ENCODE measurements around the gene AFF1.

The AFF1 gene

DNA sequence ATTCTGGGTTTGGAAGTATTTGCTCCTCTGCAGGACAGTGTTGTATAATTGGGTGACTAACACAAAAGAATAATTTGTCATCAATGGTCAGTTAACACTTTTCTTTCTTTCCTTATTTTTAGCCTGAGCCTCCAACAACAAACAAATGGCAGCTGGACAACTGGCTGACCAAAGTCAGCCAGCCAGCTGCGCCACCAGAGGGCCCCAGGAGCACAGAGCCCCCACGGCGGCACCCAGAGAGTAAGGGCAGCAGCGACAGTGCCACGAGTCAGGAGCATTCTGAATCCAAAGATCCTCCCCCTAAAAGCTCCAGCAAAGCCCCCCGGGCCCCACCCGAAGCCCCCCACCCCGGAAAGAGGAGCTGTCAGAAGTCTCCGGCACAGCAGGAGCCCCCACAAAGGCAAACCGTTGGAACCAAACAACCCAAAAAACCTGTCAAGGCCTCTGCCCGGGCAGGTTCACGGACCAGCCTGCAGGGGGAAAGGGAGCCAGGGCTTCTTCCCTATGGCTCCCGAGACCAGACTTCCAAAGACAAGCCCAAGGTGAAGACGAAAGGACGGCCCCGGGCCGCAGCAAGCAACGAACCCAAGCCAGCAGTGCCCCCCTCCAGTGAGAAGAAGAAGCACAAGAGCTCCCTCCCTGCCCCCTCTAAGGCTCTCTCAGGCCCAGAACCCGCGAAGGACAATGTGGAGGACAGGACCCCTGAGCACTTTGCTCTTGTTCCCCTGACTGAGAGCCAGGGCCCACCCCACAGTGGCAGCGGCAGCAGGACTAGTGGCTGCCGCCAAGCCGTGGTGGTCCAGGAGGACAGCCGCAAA is 179.6 kb downstream of the AFF1 start:
- DNase-seq (ENCODE audit: low read depth): no peak
- no peak overlapping the region for H3K4me3 ChIP-seq (ENCODE audit: low read depth, low read length)
- TF ChIP-seq, protein P1, sequence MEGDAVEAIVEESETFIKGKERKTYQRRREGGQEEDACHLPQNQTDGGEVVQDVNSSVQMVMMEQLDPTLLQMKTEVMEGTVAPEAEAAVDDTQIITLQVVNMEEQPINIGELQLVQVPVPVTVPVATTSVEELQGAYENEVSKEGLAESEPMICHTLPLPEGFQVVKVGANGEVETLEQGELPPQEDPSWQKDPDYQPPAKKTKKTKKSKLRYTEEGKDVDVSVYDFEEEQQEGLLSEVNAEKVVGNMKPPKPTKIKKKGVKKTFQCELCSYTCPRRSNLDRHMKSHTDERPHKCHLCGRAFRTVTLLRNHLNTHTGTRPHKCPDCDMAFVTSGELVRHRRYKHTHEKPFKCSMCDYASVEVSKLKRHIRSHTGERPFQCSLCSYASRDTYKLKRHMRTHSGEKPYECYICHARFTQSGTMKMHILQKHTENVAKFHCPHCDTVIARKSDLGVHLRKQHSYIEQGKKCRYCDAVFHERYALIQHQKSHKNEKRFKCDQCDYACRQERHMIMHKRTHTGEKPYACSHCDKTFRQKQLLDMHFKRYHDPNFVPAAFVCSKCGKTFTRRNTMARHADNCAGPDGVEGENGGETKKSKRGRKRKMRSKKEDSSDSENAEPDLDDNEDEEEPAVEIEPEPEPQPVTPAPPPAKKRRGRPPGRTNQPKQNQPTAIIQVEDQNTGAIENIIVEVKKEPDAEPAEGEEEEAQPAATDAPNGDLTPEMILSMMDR (conservative IDR thresholded peaks at IDR 0.05; ENCODE audit: low read depth, low read length): peak; percentile 14

DNA sequence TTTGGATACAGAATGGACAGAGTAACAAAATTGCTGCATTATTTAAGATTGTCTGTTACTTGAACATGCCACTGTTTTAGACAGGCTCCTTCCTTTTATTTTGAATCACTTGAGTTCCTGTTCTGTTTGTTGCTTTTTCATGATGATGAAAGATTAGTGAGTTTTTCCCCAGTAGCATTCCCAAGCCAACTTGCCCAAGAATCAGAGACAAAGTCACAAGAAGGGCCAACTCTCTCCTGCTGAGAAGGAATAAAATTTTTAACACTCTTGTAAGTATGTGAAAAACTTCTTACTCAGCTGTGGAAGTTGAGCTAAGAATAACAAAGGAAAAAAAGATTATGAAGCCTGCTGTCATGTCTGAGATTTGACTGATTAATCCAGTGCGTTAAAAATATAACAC is 181.4 kb downstream of the AFF1 start:
- no peak overlapping the region for H3K4me3 ChIP-seq (ENCODE audit: low read depth, low read length)
- TF ChIP-seq, protein P1 (conservative IDR thresholded peaks at IDR 0.05; ENCODE audit: low read depth, low read length): no peak
- DNase-seq (ENCODE audit: low read depth): peak; percentile 74

DNA sequence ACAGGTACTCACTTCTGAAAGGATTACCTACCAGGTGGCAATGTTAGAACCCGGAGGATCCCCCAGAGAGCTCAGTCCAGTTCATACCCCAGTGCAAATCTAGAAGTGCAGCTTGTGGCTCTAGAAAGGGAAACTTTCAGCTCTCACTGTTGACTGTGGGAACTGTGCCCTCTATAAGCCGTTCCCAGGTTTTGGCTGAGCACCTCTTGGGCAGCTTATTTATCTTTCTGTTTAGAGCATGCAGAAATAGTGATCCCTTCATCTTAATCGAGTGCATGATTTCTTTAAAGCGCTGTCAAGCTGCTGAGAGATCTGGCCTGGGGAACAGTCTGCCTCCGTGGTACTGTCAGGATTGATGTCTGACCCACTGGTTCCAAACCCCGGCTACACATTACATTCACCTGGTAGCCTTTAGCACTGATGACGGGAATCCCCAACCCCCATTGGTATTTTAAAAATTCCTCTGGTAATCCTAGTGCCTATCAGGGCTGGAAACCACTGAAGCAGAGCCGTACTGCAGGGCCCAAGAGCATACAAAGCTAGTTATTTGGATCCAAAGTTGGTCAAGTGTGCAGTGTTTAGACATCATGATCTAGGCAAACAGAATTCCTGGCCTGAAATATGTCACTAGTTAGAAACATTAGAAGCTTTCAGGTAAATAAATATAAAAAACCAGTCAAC is 182.4 kb downstream of the AFF1 start:
- TF ChIP-seq, protein P1 (conservative IDR thresholded peaks at IDR 0.05; ENCODE audit: low read depth, low read length): no peak
- DNase-seq (ENCODE audit: low read depth): no peak
- no peak overlapping the region for H3K4me3 ChIP-seq (ENCODE audit: low read depth, low read length)

DNA sequence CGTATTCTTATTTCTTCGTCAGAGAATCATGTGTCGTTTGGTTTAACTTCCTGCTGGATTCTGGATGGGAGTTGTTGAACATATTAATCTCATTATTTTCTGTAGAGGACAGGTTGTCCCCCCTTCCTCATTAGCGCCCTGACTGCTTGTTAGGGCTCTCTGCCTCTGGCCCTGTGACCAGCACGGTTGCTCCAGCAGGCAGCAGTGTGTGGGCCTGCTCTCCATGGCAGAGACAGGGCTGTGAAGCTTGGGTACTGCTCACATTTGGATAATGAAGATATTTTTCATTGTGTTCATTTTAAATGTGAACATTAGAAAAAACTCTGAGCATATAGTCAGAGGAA is 182.9 kb downstream of the AFF1 start:
- no peak for DNase-seq (ENCODE audit: low read depth)
- TF ChIP-seq, protein P1 (conservative IDR thresholded peaks at IDR 0.05; ENCODE audit: low read depth, low read length): no peak
- no peak overlapping the region for H3K4me3 ChIP-seq (ENCODE audit: low read depth, low read length)

DNA sequence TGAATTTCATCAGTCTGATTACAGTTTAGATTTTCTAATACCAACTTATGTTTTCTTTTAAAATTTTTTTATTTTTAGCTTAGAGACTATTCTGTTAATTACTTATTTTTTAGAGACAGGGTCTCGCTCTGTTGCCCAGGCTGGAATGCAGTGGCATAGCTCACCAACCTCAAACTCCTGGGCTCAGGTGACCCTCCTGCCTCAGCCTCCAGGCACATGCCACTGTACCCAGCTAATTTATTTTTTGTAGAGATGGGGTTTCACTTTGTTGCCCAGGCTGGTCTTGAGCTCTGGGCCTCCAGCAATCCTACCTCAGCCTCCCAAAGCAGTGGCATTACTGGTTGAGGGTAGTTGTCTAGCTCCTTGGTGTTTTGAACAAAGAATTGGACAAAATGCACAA is 183.6 kb downstream of the AFF1 start:
- TF ChIP-seq, protein P1 (conservative IDR thresholded peaks at IDR 0.05; ENCODE audit: low read depth, low read length): no peak
- DNase-seq (ENCODE audit: low read depth): no peak
- no peak overlapping the region for H3K4me3 ChIP-seq (ENCODE audit: low read depth, low read length)

DNA sequence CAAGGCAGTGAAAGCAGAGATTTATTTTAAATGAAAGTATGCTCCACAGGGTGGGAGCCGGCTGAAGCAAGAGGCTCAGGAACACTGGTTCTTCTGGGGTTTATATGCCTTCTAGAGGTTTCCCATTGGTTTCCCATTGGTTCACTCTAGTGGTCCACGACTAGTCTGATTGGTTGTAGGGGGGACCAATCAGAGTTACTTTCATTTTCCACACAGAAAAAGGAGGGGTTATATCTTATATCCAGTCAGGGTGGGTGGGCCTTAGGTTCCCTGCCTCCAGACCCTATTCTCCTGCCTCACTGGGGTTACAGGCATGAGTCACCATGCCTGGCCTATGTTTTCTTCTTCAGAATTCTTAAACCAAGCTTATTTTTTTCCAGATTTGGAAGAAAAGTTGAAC is 184.0 kb downstream of the AFF1 start:
- H3K4me3 ChIP-seq (ENCODE audit: low read depth, low read length): no peak overlapping the region
- TF ChIP-seq, protein P1 (conservative IDR thresholded peaks at IDR 0.05; ENCODE audit: low read depth, low read length): no peak
- DNase-seq (ENCODE audit: low read depth): peak; percentile 92
